Stimulated activated CD8-positive, alpha-beta memory T cell treated with anti-CD3 and anti-CD28 coated beads, Interleukin-7, amount 100 ng/mL, for 24 hours (primary cell): Measurements from ENCODE around the gene CNTLN.
"Not testable (repeated sequence)": the region's sequence is repeated elsewhere in the genome, so short reads cannot be mapped to it uniquely, and the experiment has no call there.

Source experiments
- DNase-seq: peaks from one replicate; pipeline ENCODE4 v3.0.0-alpha.2; 2020; ENCODE audit warnings: low read depth

Gene CNTLN

GRCh38 chr9:17171309-17172094 is 36.7 kb downstream of the CNTLN start:
- no peak for DNase-seq

GRCh38 chr9:17177496-17177895 is 42.7 kb downstream of the CNTLN start:
- not testable (repeated sequence) for DNase-seq

- no peak for DNase-seq
Observed at GRCh38 chr9:17185481-17186029, 50.7 kb downstream of the CNTLN start.

- no peak for DNase-seq
Observed at GRCh38 chr9:17191082-17191481, 56.2 kb downstream of the CNTLN start.

GRCh38 chr9:17204611-17205152 is 69.8 kb downstream of the CNTLN start:
- DNase-seq, result no peak

GRCh38 chr9:17216011-17216410 is 81.2 kb downstream of the CNTLN start:
- DNase-seq, result no peak

GRCh38 chr9:17216646-17217045 is 81.8 kb downstream of the CNTLN start:
- no peak for DNase-seq

- DNase-seq, result no peak
Observed at GRCh38 chr9:17217272-17217671, 82.4 kb downstream of the CNTLN start.

- DNase-seq, result no peak
Observed at GRCh38 chr9:17219261-17219660, 84.4 kb downstream of the CNTLN start.

GRCh38 chr9:17222932-17223331 is 88.1 kb downstream of the CNTLN start:
- no peak for DNase-seq

GRCh38 chr9:17225407-17225806 is 90.6 kb downstream of the CNTLN start:
- DNase-seq, result no peak

GRCh38 chr9:17229945-17230560 is 95.2 kb downstream of the CNTLN start:
- no peak for DNase-seq

GRCh38 chr9:17230646-17231045 is 95.8 kb downstream of the CNTLN start:
- DNase-seq, result no peak

- no peak for DNase-seq
Observed at GRCh38 chr9:17236147-17236546, 101.3 kb downstream of the CNTLN start.

- no peak for DNase-seq
Observed at GRCh38 chr9:17246770-17247169, 111.9 kb downstream of the CNTLN start.

GRCh38 chr9:17251100-17251499 is 116.3 kb downstream of the CNTLN start:
- no peak for DNase-seq

GRCh38 chr9:17268531-17269188 is 133.8 kb downstream of the CNTLN start:
- not testable (repeated sequence) for DNase-seq

- no peak for DNase-seq
Observed at GRCh38 chr9:17269799-17270198, 135.0 kb downstream of the CNTLN start.

- DNase-seq, result no peak
Observed at GRCh38 chr9:17272536-17272935, 137.7 kb downstream of the CNTLN start.

- no peak for DNase-seq
Observed at GRCh38 chr9:17280350-17281012, 145.6 kb downstream of the CNTLN start.

GRCh38 chr9:17290673-17291072 is 155.8 kb downstream of the CNTLN start:
- not testable (repeated sequence) for DNase-seq

- no peak for DNase-seq
Observed at GRCh38 chr9:17291766-17292165, 156.9 kb downstream of the CNTLN start.
